ENCODE data around the gene FOXJ3.

Gene FOXJ3

GRCh38 chr1:42302034-42302433 lies 33.0 kb downstream of the FOXJ3 start:
- DNase-seq = no peak

GRCh38 chr1:42298520-42298919 lies 36.5 kb downstream of the FOXJ3 start:
- DNase-seq = no peak

DNA sequence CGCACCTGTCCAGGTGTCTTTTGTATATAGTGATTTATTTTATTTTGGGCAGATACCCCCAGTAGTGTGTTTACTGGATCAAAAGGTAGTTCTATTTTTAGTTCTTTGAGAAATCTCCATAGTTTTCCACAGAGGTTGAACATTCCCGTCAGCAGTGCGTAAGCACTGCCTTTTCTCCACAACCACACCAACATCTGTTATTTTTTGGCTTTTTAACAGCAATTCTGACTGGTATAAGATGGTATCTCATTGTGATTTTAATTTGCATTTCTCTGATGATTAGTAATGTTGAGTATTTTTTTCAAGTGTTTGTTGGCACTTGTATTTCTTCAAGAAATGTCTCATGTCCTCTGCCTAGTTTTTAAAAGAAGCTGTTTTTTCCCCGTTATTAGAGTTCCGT lies 39.2 kb downstream of the FOXJ3 start:
- DNase-seq = no peak

- DNase-seq = no peak
Observed at GRCh38 chr1:42290130-42290529, 44.9 kb downstream of the FOXJ3 start.

DNA sequence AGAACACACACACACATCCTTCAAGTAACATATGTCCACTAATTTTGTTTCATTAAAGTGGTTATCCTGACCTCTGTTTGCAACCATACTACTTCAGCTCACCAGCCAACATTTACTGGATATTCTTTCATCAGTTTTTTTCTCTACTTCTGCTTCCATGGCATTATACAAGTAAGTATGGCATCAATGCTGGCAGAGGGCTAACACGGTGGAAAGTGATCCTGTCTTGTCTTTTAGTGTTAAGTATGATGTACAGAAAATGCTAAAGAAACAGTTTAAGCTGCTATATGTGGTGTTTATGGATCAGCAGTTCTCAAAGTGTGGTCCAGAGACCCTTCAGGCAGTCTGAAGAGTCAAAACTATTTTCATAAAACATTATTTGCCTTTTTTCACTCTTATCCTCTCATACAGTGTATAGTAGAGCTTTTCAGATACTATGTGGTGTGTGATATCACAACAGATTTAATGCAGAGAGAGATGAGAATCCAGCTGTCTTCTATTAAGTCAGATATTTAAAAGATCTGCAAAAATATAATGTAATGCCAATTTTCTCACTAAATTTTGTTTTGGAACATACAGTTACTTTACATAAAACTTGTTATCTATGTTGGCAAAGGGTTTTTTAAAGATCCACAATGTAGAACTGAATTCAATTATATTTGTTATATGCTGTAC lies 46.6 kb downstream of the FOXJ3 start:
- no peak for DNase-seq

DNA sequence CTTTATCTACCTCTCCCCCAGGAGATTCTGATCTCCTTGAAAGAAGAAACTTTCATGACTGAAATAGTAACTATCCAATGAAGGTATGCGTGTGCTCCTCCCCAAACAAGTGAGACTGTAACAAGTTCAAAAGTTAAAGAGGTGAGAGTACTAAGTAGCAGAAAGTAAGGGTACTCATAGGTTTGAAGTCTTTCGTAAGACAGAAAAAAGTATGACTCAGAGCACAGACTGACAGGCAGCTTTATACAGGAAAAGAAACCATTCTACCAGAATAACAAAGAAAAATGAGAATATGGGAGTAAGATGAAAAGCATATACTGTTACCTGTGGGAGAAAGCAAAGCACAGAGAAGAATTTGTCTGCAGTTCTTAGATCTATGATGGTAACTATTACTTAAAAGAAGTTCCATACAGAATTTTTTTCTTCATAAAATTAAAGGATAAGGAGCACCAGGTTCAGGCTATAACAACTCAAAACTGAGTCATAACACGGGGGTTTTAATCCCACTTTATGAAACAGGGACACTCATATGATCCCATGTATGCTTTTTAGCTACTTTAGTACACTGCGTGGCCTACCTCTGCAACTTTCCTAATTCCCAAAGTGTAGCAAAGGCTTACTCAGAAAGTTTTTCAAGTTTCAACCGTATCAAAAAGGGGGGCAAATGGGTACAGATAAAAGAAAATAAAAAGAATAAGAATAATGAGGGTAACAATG lies 52.0 kb downstream of the FOXJ3 start:
- no peak for DNase-seq

DNA sequence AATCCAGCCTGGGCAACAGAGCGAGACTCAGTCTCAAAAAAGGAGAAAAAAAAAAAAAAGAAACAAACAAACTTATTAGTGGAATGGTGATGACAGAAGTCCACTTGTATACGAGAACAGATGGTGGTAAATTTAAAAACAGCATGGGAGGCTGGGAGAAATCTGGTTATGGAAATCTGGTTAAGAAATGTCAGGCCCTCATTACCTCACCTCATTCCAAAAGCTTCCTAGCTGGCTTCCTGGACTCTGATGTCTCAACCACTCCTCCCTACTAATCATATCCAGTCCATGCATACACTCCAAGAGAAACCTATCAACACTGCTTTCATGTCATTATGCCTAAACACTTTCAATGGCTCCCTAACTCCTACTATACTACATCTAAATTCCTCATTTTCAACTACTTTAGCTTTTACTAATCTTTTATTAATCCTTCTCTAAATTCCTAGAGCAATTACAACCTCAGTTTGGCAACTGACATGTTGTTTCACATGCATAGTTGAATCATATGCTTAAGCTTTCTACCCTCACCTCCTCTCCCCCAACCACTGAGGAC lies 52.9 kb downstream of the FOXJ3 start:
- DNase-seq = no peak

DNA sequence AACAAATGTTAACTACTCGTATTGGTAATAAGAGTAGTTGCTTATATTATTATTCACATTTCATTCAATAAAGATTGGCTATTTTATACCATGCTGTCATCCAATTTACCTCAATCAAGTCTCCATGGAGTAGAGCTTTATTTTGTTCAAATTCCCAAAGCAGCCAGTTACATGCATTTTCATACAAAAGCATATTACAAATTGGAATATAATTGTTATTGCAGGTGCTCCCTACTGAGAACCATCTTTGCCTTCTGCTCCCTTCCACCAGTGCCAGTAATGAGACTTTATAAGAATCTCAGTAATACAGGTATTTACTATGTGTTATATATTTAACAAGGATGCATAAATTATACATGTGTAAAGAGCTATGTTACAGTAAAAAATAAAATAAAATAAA lies 54.2 kb downstream of the FOXJ3 start:
- DNase-seq = no peak

GRCh38 chr1:42279055-42279454 lies 56.0 kb downstream of the FOXJ3 start:
- DNase-seq = no peak

DNA sequence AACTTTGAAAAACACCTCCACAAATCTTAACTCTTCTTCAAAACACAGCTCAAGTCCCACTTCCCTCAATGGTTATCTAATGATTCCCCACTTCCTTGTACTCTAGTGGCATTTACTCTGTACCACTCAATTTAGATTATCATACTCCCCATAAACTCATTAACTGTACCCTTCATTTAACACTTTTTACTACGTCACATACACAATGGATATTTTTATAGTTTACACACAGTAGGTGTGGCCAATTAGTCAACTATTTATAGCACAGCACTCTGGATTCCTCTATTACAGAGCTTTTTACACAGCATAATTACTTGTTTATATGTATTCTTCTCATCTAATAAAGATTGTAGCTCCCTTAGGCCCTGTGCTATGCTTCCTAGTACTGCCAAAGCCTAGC lies 62.1 kb downstream of the FOXJ3 start:
- DNase-seq = no peak

DNA sequence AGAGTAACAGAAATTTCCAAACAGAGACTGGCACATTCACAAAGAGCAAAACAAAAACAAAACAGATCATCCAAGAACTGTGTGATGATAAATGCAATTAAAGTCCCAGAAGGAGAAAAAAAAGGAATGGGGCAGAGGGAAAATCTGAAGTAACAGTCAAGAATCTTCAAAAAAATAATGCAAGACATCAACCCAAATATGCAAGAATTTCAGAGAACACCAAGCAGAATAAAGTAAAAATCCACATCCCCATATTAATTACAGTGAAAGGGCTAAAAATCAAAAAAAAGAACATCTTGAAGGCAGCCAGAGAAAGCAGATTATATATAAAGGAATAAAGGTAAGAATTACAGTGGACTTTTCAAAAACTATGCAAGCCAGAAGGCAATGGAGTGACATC lies 67.1 kb downstream of the FOXJ3 start:
- no peak for DNase-seq

- DNase-seq = no peak
Observed at GRCh38 chr1:42266253-42267135, 68.5 kb downstream of the FOXJ3 start.

GRCh38 chr1:42264511-42265190 lies 70.4 kb downstream of the FOXJ3 start:
- no peak for DNase-seq

- no peak for DNase-seq
Observed at GRCh38 chr1:42263019-42263418, 72.0 kb downstream of the FOXJ3 start.

DNA sequence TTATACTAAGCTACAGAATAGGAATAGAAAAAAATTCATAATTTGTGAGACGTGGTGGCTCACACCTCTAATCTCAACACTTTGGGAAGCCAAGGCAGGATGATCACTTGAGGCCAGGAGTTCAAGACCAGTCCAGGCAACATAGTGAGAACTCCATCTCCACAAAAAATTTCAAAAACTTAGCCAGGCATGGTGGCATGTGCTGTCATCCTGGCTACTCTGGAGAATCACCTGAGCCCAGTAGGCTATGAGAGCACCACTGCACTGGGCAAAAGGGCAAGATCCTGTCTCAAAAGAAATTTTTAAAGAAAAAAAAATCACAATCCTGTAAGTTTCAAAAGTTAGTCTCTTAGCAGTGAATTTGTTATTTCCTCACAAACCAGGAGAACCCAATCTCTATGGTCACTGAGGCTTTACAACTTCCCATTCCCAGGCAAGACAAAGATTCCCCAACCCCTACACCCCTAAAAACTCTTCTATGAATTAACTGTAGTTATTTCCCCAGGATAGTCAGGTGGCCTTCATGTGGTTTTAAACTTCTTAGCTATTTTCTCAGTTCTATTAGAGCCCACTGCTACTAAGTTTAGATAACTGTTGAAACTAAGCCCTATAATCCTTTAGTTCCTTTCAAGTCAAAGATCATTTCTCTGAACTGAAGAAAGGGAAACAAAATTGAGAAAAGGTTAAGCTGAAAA lies 74.5 kb downstream of the FOXJ3 start:
- DNase-seq = no peak

DNA sequence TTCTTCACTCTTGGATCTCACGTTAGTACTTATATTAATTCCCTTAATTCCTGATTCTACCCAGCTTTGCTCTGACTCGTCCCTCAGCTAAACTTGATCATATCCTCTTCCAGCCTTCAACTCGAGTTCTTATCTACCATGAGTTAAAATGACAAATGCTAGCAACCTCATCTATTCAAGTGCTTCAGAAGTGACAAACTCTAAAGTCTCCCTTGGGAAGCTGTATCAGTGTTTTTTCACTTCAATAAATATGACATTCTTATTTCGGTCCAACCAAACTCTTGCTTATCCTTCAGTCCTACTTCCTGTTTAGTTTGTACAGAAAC lies 75.3 kb downstream of the FOXJ3 start:
- no peak for DNase-seq

- DNase-seq = peak; percentile 46
Observed at GRCh38 chr1:42259059-42259738, 75.8 kb downstream of the FOXJ3 start.

DNA sequence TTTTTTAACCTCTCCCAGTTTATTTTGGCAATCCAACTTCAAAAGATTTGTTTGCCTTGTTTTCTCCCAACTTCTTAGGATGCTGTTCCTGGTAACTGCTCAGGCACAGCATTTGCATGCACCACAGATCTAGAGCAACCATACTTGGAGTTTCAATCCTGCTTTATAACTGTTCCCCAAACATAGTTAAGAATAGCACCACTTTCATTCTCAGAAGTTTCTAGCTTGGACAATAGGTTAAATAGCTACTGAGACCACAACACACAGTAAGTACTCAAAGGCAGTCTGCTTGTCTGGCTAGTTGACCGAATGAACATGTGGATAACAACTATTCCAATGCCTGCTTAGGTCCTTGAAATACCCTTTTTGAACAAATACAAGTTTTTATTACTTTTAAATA lies 76.8 kb downstream of the FOXJ3 start:
- DNase-seq = no peak

DNA sequence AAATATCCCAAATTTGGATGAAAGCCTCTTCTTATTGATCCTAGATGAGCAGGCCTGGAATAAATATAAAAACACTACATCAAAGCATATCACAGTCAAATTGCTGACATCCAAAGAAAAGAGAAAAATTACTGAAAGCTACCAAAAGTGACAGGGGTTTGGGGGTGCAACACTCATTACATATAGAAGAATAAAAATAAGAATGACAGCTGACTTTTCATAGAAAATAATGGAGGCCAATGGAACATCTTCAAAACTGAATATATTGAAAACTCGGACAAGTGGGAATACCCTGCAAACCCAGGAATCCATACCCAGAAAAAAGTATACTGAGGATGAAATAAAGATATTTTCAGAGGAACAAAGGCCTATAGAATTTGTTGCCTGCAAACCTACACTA lies 84.0 kb downstream of the FOXJ3 start:
- DNase-seq = no peak

DNA sequence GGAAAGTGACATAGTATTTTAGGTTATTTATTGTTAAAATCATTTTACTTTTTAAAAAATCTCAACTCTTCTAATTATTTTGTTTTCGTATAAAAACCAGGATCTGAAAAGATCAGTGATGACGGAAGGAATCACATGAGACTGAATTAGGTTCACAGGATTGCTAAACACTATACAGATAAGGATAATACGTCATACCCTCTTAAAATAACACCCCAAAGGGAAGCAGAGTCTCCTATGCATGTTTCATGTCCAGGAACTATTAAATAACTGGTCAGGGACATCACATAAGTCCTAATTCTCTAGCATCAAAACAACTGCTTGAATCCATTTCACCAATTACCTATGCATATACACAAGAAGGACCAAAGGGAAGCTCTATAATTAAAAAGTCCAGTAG lies 84.9 kb downstream of the FOXJ3 start:
- no peak for DNase-seq

DNA sequence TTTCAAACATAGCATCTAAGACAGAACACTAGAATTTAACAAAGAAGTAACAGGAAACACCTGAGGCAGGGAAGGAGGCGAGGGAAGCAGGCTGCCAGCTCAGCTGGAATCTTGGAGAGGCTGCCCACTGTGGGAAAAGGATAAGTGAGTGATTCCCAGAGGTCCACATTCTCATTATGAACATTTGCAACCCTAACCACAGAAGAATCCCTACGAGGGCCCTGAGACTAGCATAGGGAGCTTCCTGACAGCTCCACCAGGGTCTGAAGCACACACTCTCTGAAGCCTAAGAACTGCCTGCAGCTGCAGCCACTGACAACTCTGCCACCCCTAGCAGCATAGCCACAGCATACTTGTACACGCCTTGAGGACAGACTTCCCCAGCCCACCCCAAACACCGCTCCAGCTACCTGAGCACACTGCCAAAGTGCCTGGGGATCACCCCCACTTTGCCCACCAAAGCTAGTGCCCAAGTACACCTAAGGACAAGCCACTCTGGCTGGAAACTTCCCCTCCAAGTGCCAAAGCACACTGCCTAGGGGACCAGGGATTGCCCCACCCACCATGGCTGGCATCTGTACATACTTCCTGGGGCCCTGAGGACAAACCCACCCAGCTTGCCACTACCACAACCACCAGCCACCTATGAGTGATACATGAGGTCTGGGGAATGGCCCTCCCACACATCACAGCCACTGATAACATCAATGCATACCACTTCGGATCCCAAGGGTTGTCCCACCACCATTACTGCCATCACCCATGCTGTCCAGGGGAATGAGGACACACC lies 93.9 kb downstream of the FOXJ3 start:
- DNase-seq = no peak

Measured in GF-D8 (cell line).